Measurements from ENCODE around the gene ADAMTSL3. TPM values are rescaled to one million over a fixed set of nuclear protein-coding genes. Genes with fewer than 3 reads are reported as not detected.

ADAMTSL3 gene
- total and polyA plus RNA-seq, 2 experiments from 2014 or later = 0.61 to 0.87 TPM

DNA sequence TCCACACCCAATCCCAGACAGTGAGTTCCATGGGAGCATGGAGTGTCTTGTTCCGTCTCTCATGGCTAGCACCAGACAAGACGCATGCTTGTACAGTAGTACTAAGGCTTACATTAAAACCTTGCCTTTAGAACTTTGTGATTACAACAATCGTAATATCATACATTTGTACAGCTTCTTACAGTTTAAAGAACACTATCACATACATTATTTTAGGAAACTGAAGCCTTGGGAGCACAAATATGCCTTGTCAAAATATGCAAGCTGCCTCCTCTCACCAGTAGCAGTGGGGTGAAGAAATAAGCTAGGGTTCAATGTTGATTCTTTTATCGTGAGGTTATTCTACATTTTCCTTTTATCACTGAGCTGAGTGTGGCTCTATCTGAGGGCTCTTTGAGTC, 36.8 kb downstream of the ADAMTSL3 start:
- no peak for TF ChIP-seq ZNF331 (CRISPR knock-in tag; IDR thresholded peaks at IDR 0.05; ENCODE audit: low read depth)
- TF ChIP-seq NANOG (IDR thresholded peaks at IDR 0.05; ENCODE audit: borderline replicate concordance) = no peak
- TF ChIP-seq EZH2 (IDR thresholded peaks at IDR 0.05; ENCODE audit: low read depth, unreplicated experiment) = no peak
- no peak for TF ChIP-seq JUNB (IDR thresholded peaks at IDR 0.05; ENCODE audit: unreplicated experiment)
- Histone ChIP-seq H3K27ac (ENCODE audit: low read depth) (no peak overlapping the region), H3F3A (replicated peaks; ENCODE audit: low read depth) (no peaks in the 10 kb centered on the region), H3K4me2 (no peak overlapping the region), H3K36me3 (ENCODE audit: insufficient read depth) (no peaks in the 10 kb centered on the region), H3K4me3 (no peak overlapping the region), H3K9me2 (ENCODE audit: insufficient read depth) (0 out of 2 replicates have a peak, but pooled peaks cover 4% of the 10 kb centered on the region), H2AFZ (no peak overlapping the region), H3K27me3 (ENCODE audit: insufficient read depth) (no peaks in the 10 kb centered on the region), H4K20me1 (replicated peaks; ENCODE audit: insufficient read depth) (no peaks in the 10 kb centered on the region), H3K4me1 (ENCODE audit: insufficient read depth) (peaks cover 14% of the 10 kb centered on the region; the same call in 1 of the 2 replicates), H3K79me2 (replicated peaks; ENCODE audit: insufficient read depth) (no peaks in the 10 kb centered on the region)
- no peaks in the 10 kb centered on the region for H3K36me3 Mint-ChIP-seq (ENCODE audit: low read depth)
- H3K4me1 Mint-ChIP-seq = peaks cover 23% of the 10 kb centered on the region
- H3K27ac Mint-ChIP-seq = no peak overlapping the region
- no peak for ATAC-seq
- H3K4me3 Mint-ChIP-seq = no peak overlapping the region
- DNase-seq (ENCODE audit: low spot score) = no peak
- H3K9me3 Mint-ChIP-seq = no peaks in the 10 kb centered on the region
- H3K27me3 Mint-ChIP-seq (ENCODE audit: insufficient read depth, low read depth, poor library complexity) = peaks cover 5% of the 10 kb centered on the region

GRCh38 chr15:83692746-83693581, 39.0 kb downstream of the ADAMTSL3 start:
- Histone ChIP-seq H3K36me3 (ENCODE audit: insufficient read depth) (no peaks in the 10 kb centered on the region), H4K20me1 (replicated peaks; ENCODE audit: insufficient read depth) (no peaks in the 10 kb centered on the region), H3K79me2 (replicated peaks; ENCODE audit: insufficient read depth) (no peaks in the 10 kb centered on the region), H3K4me2 (no peak overlapping the region), H3F3A (replicated peaks; ENCODE audit: low read depth) (no peaks in the 10 kb centered on the region), H3K27me3 (ENCODE audit: insufficient read depth) (no peaks in the 10 kb centered on the region), H3K27ac (ENCODE audit: low read depth) (0 out of 2 replicates have a peak overlapping the region, but pooled peaks have one; percentile 39), H2AFZ (no peak overlapping the region), H3K4me1 (ENCODE audit: insufficient read depth) (peaks cover 14% of the 10 kb centered on the region; the same call in 1 of the 2 replicates), H3K9me2 (ENCODE audit: insufficient read depth) (peaks cover 11% of the 10 kb centered on the region), H3K4me3 (no peak overlapping the region)
- Mint-ChIP-seq H3K27me3 (ENCODE audit: insufficient read depth, low read depth, poor library complexity) (peaks cover 5% of the 10 kb centered on the region), H3K4me3 (no peak overlapping the region; the same call in 2 of the 3 replicates), H3K36me3 (ENCODE audit: low read depth) (no peaks in the 10 kb centered on the region), H3K9me3 (no peaks in the 10 kb centered on the region), H3K4me1 (peaks cover 28% of the 10 kb centered on the region), H3K27ac (0 out of 2 replicates have a peak overlapping the region, but pooled peaks have one; percentile 71)
- DNase-seq (ENCODE audit: low spot score) (peak; percentile 6), ATAC-seq (no peak)
- TF ChIP-seq, protein P1, sequence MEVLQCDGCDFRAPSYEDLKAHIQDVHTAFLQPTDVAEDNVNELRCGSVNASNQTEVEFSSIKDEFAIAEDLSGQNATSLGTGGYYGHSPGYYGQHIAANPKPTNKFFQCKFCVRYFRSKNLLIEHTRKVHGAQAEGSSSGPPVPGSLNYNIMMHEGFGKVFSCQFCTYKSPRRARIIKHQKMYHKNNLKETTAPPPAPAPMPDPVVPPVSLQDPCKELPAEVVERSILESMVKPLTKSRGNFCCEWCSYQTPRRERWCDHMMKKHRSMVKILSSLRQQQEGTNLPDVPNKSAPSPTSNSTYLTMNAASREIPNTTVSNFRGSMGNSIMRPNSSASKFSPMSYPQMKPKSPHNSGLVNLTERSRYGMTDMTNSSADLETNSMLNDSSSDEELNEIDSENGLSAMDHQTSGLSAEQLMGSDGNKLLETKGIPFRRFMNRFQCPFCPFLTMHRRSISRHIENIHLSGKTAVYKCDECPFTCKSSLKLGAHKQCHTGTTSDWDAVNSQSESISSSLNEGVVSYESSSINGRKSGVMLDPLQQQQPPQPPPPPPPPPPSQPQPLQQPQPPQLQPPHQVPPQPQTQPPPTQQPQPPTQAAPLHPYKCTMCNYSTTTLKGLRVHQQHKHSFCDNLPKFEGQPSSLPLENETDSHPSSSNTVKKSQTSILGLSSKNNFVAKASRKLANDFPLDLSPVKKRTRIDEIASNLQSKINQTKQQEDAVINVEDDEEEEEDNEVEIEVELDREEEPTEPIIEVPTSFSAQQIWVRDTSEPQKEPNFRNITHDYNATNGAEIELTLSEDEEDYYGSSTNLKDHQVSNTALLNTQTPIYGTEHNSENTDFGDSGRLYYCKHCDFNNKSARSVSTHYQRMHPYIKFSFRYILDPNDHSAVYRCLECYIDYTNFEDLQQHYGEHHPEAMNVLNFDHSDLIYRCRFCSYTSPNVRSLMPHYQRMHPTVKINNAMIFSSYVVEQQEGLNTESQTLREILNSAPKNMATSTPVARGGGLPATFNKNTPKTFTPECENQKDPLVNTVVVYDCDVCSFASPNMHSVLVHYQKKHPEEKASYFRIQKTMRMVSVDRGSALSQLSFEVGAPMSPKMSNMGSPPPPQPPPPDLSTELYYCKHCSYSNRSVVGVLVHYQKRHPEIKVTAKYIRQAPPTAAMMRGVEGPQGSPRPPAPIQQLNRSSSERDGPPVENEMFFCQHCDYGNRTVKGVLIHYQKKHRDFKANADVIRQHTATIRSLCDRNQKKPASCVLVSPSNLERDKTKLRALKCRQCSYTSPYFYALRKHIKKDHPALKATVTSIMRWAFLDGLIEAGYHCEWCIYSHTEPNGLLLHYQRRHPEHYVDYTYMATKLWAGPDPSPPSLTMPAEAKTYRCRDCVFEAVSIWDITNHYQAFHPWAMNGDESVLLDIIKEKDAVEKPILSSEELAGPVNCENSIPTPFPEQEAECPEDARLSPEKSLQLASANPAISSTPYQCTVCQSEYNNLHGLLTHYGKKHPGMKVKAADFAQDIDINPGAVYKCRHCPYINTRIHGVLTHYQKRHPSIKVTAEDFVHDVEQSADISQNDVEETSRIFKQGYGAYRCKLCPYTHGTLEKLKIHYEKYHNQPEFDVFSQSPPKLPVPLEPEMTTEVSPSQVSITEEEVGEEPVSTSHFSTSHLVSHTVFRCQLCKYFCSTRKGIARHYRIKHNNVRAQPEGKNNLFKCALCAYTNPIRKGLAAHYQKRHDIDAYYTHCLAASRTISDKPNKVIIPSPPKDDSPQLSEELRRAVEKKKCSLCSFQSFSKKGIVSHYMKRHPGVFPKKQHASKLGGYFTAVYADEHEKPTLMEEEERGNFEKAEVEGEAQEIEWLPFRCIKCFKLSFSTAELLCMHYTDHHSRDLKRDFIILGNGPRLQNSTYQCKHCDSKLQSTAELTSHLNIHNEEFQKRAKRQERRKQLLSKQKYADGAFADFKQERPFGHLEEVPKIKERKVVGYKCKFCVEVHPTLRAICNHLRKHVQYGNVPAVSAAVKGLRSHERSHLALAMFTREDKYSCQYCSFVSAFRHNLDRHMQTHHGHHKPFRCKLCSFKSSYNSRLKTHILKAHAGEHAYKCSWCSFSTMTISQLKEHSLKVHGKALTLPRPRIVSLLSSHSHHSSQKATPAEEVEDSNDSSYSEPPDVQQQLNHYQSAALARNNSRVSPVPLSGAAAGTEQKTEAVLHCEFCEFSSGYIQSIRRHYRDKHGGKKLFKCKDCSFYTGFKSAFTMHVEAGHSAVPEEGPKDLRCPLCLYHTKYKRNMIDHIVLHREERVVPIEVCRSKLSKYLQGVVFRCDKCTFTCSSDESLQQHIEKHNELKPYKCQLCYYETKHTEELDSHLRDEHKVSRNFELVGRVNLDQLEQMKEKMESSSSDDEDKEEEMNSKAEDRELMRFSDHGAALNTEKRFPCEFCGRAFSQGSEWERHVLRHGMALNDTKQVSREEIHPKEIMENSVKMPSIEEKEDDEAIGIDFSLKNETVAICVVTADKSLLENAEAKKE (CRISPR knock-in tag; IDR thresholded peaks at IDR 0.05) = no peak
- TF ChIP-seq EZH2 (IDR thresholded peaks at IDR 0.05; ENCODE audit: low read depth, unreplicated experiment) = no peak
- TF ChIP-seq ZNF331 (CRISPR knock-in tag; IDR thresholded peaks at IDR 0.05; ENCODE audit: low read depth) = no peak
- TF ChIP-seq EZH2phosphoT487 (IDR thresholded peaks at IDR 0.05; ENCODE audit: unreplicated experiment) = no peak
- TF ChIP-seq ZNF114 (CRISPR knock-in tag; IDR thresholded peaks at IDR 0.05) = no peak
- TF ChIP-seq STAT1 (IDR thresholded peaks at IDR 0.05; ENCODE audit: unreplicated experiment) = no peak
- TF ChIP-seq POLR2AphosphoS5 (IDR thresholded peaks at IDR 0.05; ENCODE audit: low read depth) = no peak
- no peak for TF ChIP-seq NANOG (IDR thresholded peaks at IDR 0.05; ENCODE audit: borderline replicate concordance)
- TF ChIP-seq, protein P2, sequence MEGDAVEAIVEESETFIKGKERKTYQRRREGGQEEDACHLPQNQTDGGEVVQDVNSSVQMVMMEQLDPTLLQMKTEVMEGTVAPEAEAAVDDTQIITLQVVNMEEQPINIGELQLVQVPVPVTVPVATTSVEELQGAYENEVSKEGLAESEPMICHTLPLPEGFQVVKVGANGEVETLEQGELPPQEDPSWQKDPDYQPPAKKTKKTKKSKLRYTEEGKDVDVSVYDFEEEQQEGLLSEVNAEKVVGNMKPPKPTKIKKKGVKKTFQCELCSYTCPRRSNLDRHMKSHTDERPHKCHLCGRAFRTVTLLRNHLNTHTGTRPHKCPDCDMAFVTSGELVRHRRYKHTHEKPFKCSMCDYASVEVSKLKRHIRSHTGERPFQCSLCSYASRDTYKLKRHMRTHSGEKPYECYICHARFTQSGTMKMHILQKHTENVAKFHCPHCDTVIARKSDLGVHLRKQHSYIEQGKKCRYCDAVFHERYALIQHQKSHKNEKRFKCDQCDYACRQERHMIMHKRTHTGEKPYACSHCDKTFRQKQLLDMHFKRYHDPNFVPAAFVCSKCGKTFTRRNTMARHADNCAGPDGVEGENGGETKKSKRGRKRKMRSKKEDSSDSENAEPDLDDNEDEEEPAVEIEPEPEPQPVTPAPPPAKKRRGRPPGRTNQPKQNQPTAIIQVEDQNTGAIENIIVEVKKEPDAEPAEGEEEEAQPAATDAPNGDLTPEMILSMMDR (conservative IDR thresholded peaks at IDR 0.05; ENCODE audit: low read depth in 2 of 2) = no peak
